A549 (cell line): ENCODE data around the gene UCHL5. TPM values are rescaled to one million over a fixed set of nuclear protein-coding genes. Genes with fewer than 3 reads are reported as not detected.

ENCODE experiments used
- ATAC-seq, 2 experiments: fragments of 200-7000 bp in 1 of 2; fragments of >200 bp in 1 of 2; cut with Nextera tagmentation in 1 of 2; cut with Tn5 transposase in 1 of 2; 3 replicates each; pipeline versions ENCODE4 v1.8.0 to v1.9.1; 2018 to 2020; ENCODE audit warnings: mild to moderate bottlenecking in 1 of 2, moderate library complexity in 1 of 2
- CTCF ChIA-PET: fragments of 300-600 bp; sonication (Branson Sonifier 250); formaldehyde crosslinking; extraction: SDS; loops from one replicate; lab custom pipeline; 2021; ENCODE audit warnings: antibody characterized with exemption, inconsistent platforms; lab: Yijun Ruan, JAX
- POLR2A ChIA-PET: fragments of 350-600 bp; formaldehyde crosslinking; extraction: SDS; loops from one replicate; lab custom pipeline; 2021; ENCODE audit warnings: antibody characterized with exemption, inconsistent platforms; lab: Yijun Ruan, JAX
- DNase-seq, 2 experiments: peaks; one replicate each; pipeline versions ENCODE4 v3.0.0 to v3.0.0-alpha.2; 2011 to 2016; ENCODE audit warnings: low read depth in 1 of 2, low spot score in 1 of 2
- FAIRE-seq: peaks from 2 replicates; lab custom pipeline; 2011; peaks lifted over from hg19 to GRCh38; lab: Jason Lieb, UNC
- H3K27ac ChIP-seq, 2 experiments: fragments of >200 bp; sonication (Bioruptor Twin); formaldehyde crosslinking; 3 replicates each; pipeline ENCODE4 v1.5.1; 2016 to 2017
- H3K4me1 ChIP-seq: fragments of >200 bp; sonication (Bioruptor Twin); formaldehyde crosslinking; 3 replicates; pipeline ENCODE4 v1.6.1; 2016
- H3K4me2 ChIP-seq: fragments of >200 bp; sonication (Bioruptor Twin); formaldehyde crosslinking; 3 replicates; pipeline ENCODE4 v1.6.1; 2016
- H3K4me3 ChIP-seq: fragments of >200 bp; sonication (Bioruptor Twin); formaldehyde crosslinking; 3 replicates; pipeline ENCODE4 v1.5.1; 2016
- H3K9me3 ChIP-seq: fragments of >200 bp; sonication (Bioruptor Twin); formaldehyde crosslinking; 3 replicates; pipeline ENCODE4 v1.6.1; 2016
- ATOH8 ChIP-seq: fragments of 250-450 bp; sonication (Bioruptor Pico); IDR thresholded peaks from 2 replicates; pipeline ENCODE4 v1.5.0; 2020; ENCODE audit warnings: low read depth, mild to moderate bottlenecking, moderate library complexity
- BCL3 ChIP-seq: fragments of >200 bp; sonication (Bioruptor Twin); formaldehyde crosslinking; IDR thresholded peaks from 3 replicates; pipeline ENCODE4 v1.6.1; 2016
- BHLHE40 ChIP-seq: IDR thresholded peaks from 2 replicates; pipeline ENCODE4 v1.6.1; 2012; ENCODE audit warnings: low read depth, low read length, inconsistent platforms
- CEBPB ChIP-seq, 2 experiments: fragments of >200 bp in 1 of 2; sonication (Bioruptor Twin) in 1 of 2; formaldehyde crosslinking in 1 of 2; IDR thresholded peaks; 2 replicates each; pipeline ENCODE4 v1.6.1; 2012 to 2016
- CHD2 ChIP-seq: fragments of 150-350 bp; IDR thresholded peaks from 2 replicates; pipeline ENCODE4 v1.6.1; 2014; ENCODE audit warnings: low read length; ENCODE audit not compliant: partially characterized antibody
- ELK1 ChIP-seq: fragments of 150-350 bp; IDR thresholded peaks from 2 replicates; pipeline ENCODE4 v1.6.1; 2014; ENCODE audit warnings: low read depth, mild to moderate bottlenecking, low read length
- FOSB ChIP-seq: fragments of 250-450 bp; sonication (Bioruptor Pico); IDR thresholded peaks from 2 replicates; pipeline ENCODE4 v1.5.0; 2020; ENCODE audit warnings: mild to moderate bottlenecking, moderate library complexity
- FOXS1 ChIP-seq: fragments of 250-450 bp; sonication (Bioruptor Pico); IDR thresholded peaks from 2 replicates; pipeline ENCODE4 v1.5.0; 2020; ENCODE audit warnings: mild to moderate bottlenecking, moderate library complexity
- MAX ChIP-seq: IDR thresholded peaks from 2 replicates; pipeline ENCODE4 v1.6.1; 2012
- MYC ChIP-seq: IDR thresholded peaks from 2 replicates; pipeline ENCODE4 v1.6.1; 2012; ENCODE audit warnings: mild to moderate bottlenecking, inconsistent platforms, low read length, improper control_type of control experiment, borderline replicate concordance
- NPAS2 ChIP-seq: fragments of 250-450 bp; sonication (Bioruptor Pico); IDR thresholded peaks from 2 replicates; pipeline ENCODE4 v1.8.0; 2022; ENCODE audit warnings: mild to moderate bottlenecking, moderate library complexity, borderline replicate concordance
- POLR2AphosphoS2 ChIP-seq: conservative IDR thresholded peaks from 2 replicates; pipeline ENCODE4 v1.6.1; 2012; ENCODE audit warnings: low read length, improper control_type of control experiment, inconsistent platforms
- REST ChIP-seq: fragments of 200-600 bp; sonication (generic); IDR thresholded peaks from 2 replicates; pipeline ENCODE4 v1.6.1; 2016; ENCODE audit warnings: antibody characterized with exemption, mild to moderate bottlenecking, moderate library complexity
- SMC3 ChIP-seq: fragments of >200 bp; sonication (Bioruptor Twin); formaldehyde crosslinking; IDR thresholded peaks from 3 replicates; pipeline ENCODE4 v1.6.1; 2018; ENCODE audit warnings: inconsistent platforms
- SREBF2 ChIP-seq: fragments of 450-650 bp; IDR thresholded peaks from 2 replicates; pipeline ENCODE4 v1.6.1; 2014; ENCODE audit warnings: mild to moderate bottlenecking, moderate library complexity
- USF2 ChIP-seq: fragments of 450-650 bp; IDR thresholded peaks from 2 replicates; pipeline ENCODE4 v1.6.1; 2014; ENCODE audit warnings: antibody characterized with exemption
- WGBS: methylation state at CpG from one replicate; pipeline ENCODE4 v1.1.6; 2017; ENCODE audit errors: missing lambda C conversion rate; 5-methylcytosine and 5-hydroxymethylcytosine counted together
- polyA plus RNA-seq, 4 experiments: library from polyadenylated mRNA; depleted of rRNA in 3 of 4; stranded (reverse); fragments of >200 nt; fragmentation: RNase III in 1 of 4; extraction: RNeasy Plus Mini Kit Qiagen cat#74134 plus additional on column Dnase treatment in 1 of 4; gene quantifications; 2 replicates in 3 of 4; 3 replicates in 1 of 4; pipeline ENCODE4 v1.2.3, GENCODE V29; 2011 to 2017

The UCHL5 gene
- polyA plus RNA-seq, 2 of the 4 experiments (the other 2 are of a cell fraction), result 53.0 to 68.3 TPM

GRCh38 chr1:193042766-193043691, 16.1 kb downstream of the UCHL5 start:
- H3K27ac ChIP-seq, result no peak overlapping the region
- no peak for TF ChIP-seq NPAS2 (CRISPR knock-in tag)
- no peak for TF ChIP-seq REST
- TF ChIP-seq FOSB, result no peak
- TF ChIP-seq BHLHE40, result no peak
- no peak for TF ChIP-seq SREBF2
- TF ChIP-seq ATOH8, result no peak
- TF ChIP-seq CHD2, result no peak
- no peak for TF ChIP-seq MYC
- TF ChIP-seq CEBPB (IDR thresholded peaks at IDR 0.05), result no peak
- H3K4me1 ChIP-seq, result no peaks in the 10 kb centered on the region
- H3K4me2 ChIP-seq, result no peak overlapping the region
- CTCF ChIA-PET, result interaction anchor here (1.4 kb wide), 1 partner anchor 24 kb away, joined by 4 read pairs; no protein-coding TSS in a partner anchor
- WGBS, result 96% methylated on average over 1 of the region's 1 CpG
- no peaks in the 10 kb centered on the region for H3K9me3 ChIP-seq
- no peak overlapping the region for H3K4me3 ChIP-seq
- POLR2A ChIA-PET, result no interaction called here
- DNase-seq (no peak), ATAC-seq (no peak), FAIRE-seq (no peak)

- H3K27ac ChIP-seq, result no peak overlapping the region
- ATAC-seq (no peak), FAIRE-seq (no peak), DNase-seq (no peak)
- POLR2A ChIA-PET, result interaction anchor here (1.1 kb wide), 1 partner anchor 19 kb away, joined by 3 read pairs; the partner anchor contains the start of genes RO60 and UCHL5
- H3K4me3 ChIP-seq, result no peak overlapping the region
- no peak overlapping the region for H3K4me2 ChIP-seq
- WGBS, result 86% methylated on average over 3 of the region's 3 CpGs
- no peaks in the 10 kb centered on the region for H3K9me3 ChIP-seq
- H3K4me1 ChIP-seq, result peaks cover 11% of the 10 kb centered on the region; the same call in 1 of the 3 replicates
- no peak for TF ChIP-seq ATOH8
- no peak for TF ChIP-seq NPAS2 (CRISPR knock-in tag)
- no peak for TF ChIP-seq FOXS1 (CRISPR knock-in tag)
- no peak for TF ChIP-seq BCL3
- TF ChIP-seq USF2, result no peak
- TF ChIP-seq SMC3, result no peak
- TF ChIP-seq MAX, result no peak
- TF ChIP-seq POLR2AphosphoS2, result no peak
- TF ChIP-seq BHLHE40, result no peak
- TF ChIP-seq ELK1, result no peak
- CTCF ChIA-PET, result no interaction called here
Observed at GRCh38 chr1:193040011-193040410, 19.1 kb downstream of the UCHL5 start.
